ENCODE measurements around the gene SKI. TPM values are rescaled to one million over a fixed set of nuclear protein-coding genes. Genes with fewer than 3 reads are reported as not detected.
A peak's percentile ranks its signal among the peaks of the same experiment; 100 is the strongest.

SKI gene
- total RNA-seq, 1 donor from 2014 or later: 90.0 TPM

- peak overlapping the region; percentile 89 for H3K27ac ChIP-seq
These were observed 2.0 kb downstream of the SKI start for GRCh38 chr1:2229911-2230731.

GRCh38 chr1:2230781-2231531, 2.8 kb downstream of the SKI start:
- intact Hi-C loops (cut with DNase I): no loop called here
- H3K9me3 ChIP-seq: no peaks in the 10 kb centered on the region
- H3K36me3 ChIP-seq: no peaks in the 10 kb centered on the region
- ATAC-seq (no peak), DNase-seq (peak; percentile 58)
- peak overlapping the region; percentile 89 for H3K27ac ChIP-seq
- no peaks in the 10 kb centered on the region for H3K27me3 ChIP-seq (ENCODE audit: low read depth)
- H3K4me1 ChIP-seq: peaks cover 70% of the 10 kb centered on the region
- TF ChIP-seq, protein P1, sequence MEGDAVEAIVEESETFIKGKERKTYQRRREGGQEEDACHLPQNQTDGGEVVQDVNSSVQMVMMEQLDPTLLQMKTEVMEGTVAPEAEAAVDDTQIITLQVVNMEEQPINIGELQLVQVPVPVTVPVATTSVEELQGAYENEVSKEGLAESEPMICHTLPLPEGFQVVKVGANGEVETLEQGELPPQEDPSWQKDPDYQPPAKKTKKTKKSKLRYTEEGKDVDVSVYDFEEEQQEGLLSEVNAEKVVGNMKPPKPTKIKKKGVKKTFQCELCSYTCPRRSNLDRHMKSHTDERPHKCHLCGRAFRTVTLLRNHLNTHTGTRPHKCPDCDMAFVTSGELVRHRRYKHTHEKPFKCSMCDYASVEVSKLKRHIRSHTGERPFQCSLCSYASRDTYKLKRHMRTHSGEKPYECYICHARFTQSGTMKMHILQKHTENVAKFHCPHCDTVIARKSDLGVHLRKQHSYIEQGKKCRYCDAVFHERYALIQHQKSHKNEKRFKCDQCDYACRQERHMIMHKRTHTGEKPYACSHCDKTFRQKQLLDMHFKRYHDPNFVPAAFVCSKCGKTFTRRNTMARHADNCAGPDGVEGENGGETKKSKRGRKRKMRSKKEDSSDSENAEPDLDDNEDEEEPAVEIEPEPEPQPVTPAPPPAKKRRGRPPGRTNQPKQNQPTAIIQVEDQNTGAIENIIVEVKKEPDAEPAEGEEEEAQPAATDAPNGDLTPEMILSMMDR (IDR thresholded peaks at IDR 0.05): no peak
- peak overlapping the region; percentile 64 for H3K4me3 ChIP-seq

More at GRCh38 chr1:2229911-2230731, 2.0 kb downstream of the SKI start:
- peak overlapping the region; percentile 64 for H3K4me3 ChIP-seq
- intact Hi-C loops (cut with DNase I): no loop called here
- H3K27me3 ChIP-seq (ENCODE audit: low read depth): no peaks in the 10 kb centered on the region
- DNase-seq: peak; percentile 68
- H3K4me1 ChIP-seq: peaks cover 61% of the 10 kb centered on the region
- TF ChIP-seq, protein P1 (IDR thresholded peaks at IDR 0.05): no peak
- no peak for ATAC-seq
- H3K9me3 ChIP-seq: no peaks in the 10 kb centered on the region
- no peaks in the 10 kb centered on the region for H3K36me3 ChIP-seq

- peak; percentile 49 to 59 for ATAC-seq
- DNase-seq: peak; percentile 94
- intact Hi-C loops (cut with DNase I): no loop called here
- Histone ChIP-seq H3K4me1 (peaks cover 72% of the 10 kb centered on the region), H3K4me3 (peak overlapping the region; percentile 64), H3K36me3 (no peaks in the 10 kb centered on the region), H3K9me3 (no peaks in the 10 kb centered on the region), H3K27ac (peak overlapping the region; percentile 89), H3K27me3 (ENCODE audit: low read depth) (no peaks in the 10 kb centered on the region)
- TF ChIP-seq, protein P1 (IDR thresholded peaks at IDR 0.05): no peak
These were observed 3.6 kb downstream of the SKI start for GRCh38 chr1:2231532-2232254.

DNA sequence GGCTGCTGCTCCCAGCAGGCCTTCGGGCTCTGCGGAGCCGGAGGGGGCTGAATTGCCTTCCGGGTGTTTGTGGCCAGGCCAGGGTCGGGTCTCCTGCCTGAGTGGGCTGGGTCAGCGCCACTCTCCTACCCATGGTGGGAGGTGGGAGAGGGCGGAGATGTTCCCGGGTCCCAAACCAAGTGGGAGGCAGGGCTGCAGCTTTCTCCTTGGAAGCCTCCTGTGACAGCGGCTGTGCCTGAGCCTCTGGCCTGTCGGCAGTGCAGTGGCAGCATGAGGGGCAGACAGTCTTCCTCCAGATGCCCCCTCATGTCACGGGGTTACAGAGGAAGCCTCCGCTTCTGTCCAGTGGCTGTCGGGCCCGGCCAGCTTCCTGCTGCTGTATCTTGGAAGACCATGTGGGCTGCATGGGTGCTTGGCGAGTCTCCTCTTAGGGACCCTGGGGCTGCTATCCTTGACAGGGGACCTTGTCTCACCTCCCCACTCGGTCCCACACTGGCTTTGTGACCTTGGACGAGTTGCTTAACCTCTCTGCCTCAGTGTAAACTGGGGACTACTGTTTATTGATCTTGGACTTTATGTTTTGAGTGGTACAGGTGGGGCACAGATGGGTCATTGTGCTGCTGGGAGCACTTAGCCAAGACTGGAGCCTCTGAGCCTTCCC, 4.3 kb downstream of the SKI start:
- intact Hi-C loops (cut with DNase I): no loop called here
- no peak for ATAC-seq
- H3K27me3 ChIP-seq (ENCODE audit: low read depth): no peaks in the 10 kb centered on the region
- H3K4me1 ChIP-seq: peaks cover 78% of the 10 kb centered on the region
- H3K4me3 ChIP-seq: peak overlapping the region; percentile 64
- no peaks in the 10 kb centered on the region for H3K36me3 ChIP-seq
- H3K27ac ChIP-seq: peak overlapping the region; percentile 89
- H3K9me3 ChIP-seq: no peaks in the 10 kb centered on the region
- DNase-seq: peak; percentile 68
- TF ChIP-seq, protein P1 (IDR thresholded peaks at IDR 0.05): no peak

DNA sequence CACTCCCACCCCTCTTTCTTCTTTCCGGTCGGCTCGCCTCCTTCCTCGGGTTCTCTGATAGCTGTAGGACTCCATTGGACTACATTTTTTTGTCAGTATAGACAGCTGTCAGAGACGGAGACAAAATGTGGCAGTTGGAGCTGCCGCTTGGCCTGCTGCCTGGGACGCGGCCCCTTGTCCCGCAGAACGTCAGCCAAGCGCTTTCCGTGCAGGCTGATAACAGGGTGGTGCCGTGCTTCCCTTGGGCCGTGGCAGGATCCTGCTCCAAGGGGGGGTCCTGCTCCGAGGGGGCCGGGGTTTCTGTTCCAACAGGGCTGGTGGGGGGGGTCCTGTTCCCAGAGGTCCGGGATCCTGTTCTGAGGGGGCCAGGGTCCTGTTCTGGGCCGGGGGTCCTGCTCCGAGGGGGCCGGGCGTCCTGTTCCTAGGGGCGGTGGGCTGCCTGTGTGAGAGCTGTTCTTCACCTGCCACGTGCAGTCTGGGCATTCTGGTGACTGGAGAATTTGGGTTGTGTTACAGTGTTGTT, 4.9 kb downstream of the SKI start:
- no peaks in the 10 kb centered on the region for H3K9me3 ChIP-seq
- H3K4me1 ChIP-seq: peaks cover 84% of the 10 kb centered on the region
- H3K36me3 ChIP-seq: no peaks in the 10 kb centered on the region
- DNase-seq (no peak), ATAC-seq (no peak)
- H3K27ac ChIP-seq: peak overlapping the region; percentile 89
- intact Hi-C loops (cut with DNase I): no loop called here
- TF ChIP-seq, protein P1 (IDR thresholded peaks at IDR 0.05): no peak
- peak overlapping the region; percentile 64 for H3K4me3 ChIP-seq
- no peaks in the 10 kb centered on the region for H3K27me3 ChIP-seq (ENCODE audit: low read depth)

All from lower lobe of right lung (tissue), 2 donors.